H1 (cell line): ENCODE measurements around the gene UBA6. TPM values are rescaled to one million over a fixed set of nuclear protein-coding genes. Genes with fewer than 3 reads are reported as not detected.

Source experiments
- CBX5 ChIP-seq: fragments of 300-800, 300-1000 bp; sonication (generic); IDR thresholded peaks from 2 replicates; pipeline ENCODE4 v1.7.1; 2016; ENCODE audit warnings: antibody characterized with exemption, low read length, low read depth
- CTCF ChIP-seq, 3 experiments: IDR thresholded peaks; 1 replicate in 2 of 3; 2 replicates in 1 of 3; pipeline versions ENCODE4 v1.5.1 to v1.6.1; 2011; ENCODE audit warnings: low read length in 3 of 3, mild to moderate bottlenecking in 3 of 3, inconsistent platforms in 2 of 3, low read depth in 1 of 3, moderate library complexity in 1 of 3; ENCODE audit not compliant: insufficient read depth in 1 of 3; ENCODE audit errors: control extremely low read depth in 1 of 3
- EGR1 ChIP-seq: IDR thresholded peaks from 2 replicates; pipeline ENCODE4 v1.6.1; 2011; ENCODE audit warnings: low read depth, low read length, borderline replicate concordance
- PHF8 ChIP-seq: fragments of 200-600 bp; sonication (generic); conservative IDR thresholded peaks from 2 replicates; pipeline ENCODE4 v1.7.1; 2012; ENCODE audit warnings: low read depth, mild to moderate bottlenecking, inconsistent platforms, low read length, moderate library complexity
- RAD21 ChIP-seq, 2 experiments: IDR thresholded peaks in 1 of 2; conservative IDR thresholded peaks in 1 of 2; 2 replicates each; pipeline ENCODE4 v1.6.1; 2011; ENCODE audit warnings: low read depth in 2 of 2, low read length in 2 of 2, improper control_type of control experiment in 1 of 2, inconsistent platforms in 1 of 2, mild to moderate bottlenecking in 1 of 2, moderate library complexity in 1 of 2
- RFX5 ChIP-seq: IDR thresholded peaks from 2 replicates; pipeline ENCODE4 v1.6.1; 2011; ENCODE audit warnings: low read depth, low read length, improper control_type of control experiment, borderline replicate concordance
- USF2 ChIP-seq: IDR thresholded peaks from 2 replicates; pipeline ENCODE4 v1.6.1; 2011; ENCODE audit warnings: low read length, improper control_type of control experiment
- polyA plus RNA-seq, 7 experiments: library from polyadenylated mRNA; depleted of rRNA in 3 of 7; stranded (reverse) in 5 of 7; unstranded in 2 of 7; fragments of >200 nt in 5 of 7; fragments of 200-250 nt in 2 of 7; gene quantifications; 1 replicate in 5 of 7; 2 replicates in 1 of 7; 4 replicates in 1 of 7; pipeline versions ENCODE4 v1.2.1 to v1.2.3, GENCODE V29; 2011 to 2013; ENCODE audit warnings: missing spikeins in 2 of 7, mixed read lengths in 2 of 7
- total RNA-seq: library from RNA; stranded (reverse); fragmentation: NEBNext Ultra II Directional; extraction: Animal tissue kit (Norgen Biotek cat#: 25700); gene quantifications from 2 replicates; pipeline ENCODE4 v1.2.1, GENCODE V29; 2021

Gene UBA6
- total and polyA plus RNA-seq, 2 of the 8 experiments (the other 6 are each of a cell fraction or from before 2014, with no cell fraction given), result 17.4 to 74.3 TPM

GRCh38 chr4:67723949-67724348 is 23.0 kb upstream of the UBA6 start (continued):
- TF ChIP-seq USF2 (no peak), EGR1 (no peak), CBX5 (no peak), CTCF (IDR thresholded peaks at IDR 0.05; ENCODE audit: control extremely low read depth in 1 of 3, insufficient read depth in 1 of 3, low read depth in 1 of 3, low read length in 3 of 3) (peak; percentile 80 to 94 (median 87)), RFX5 (no peak), RAD21 (IDR thresholded peaks at IDR 0.05 in 1 of 2, conservative IDR thresholded peaks at IDR 0.05 in 1 of 2; ENCODE audit: low read depth in 2 of 2, low read length in 2 of 2) (peak; percentile 84 to 85), PHF8 (no peak)
